GM12875 (cell line): ENCODE data around the gene DNAJC18.

ENCODE experiments used
- H3K4me3 ChIP-seq: one replicate; pipeline ENCODE4 v1.5.1; 2011; ENCODE audit warnings: low read depth, low read length, control low read depth
- TF ChIP-seq, protein P1 (sequence below): IDR thresholded peaks from 2 replicates; pipeline ENCODE4 v1.5.1; 2011; ENCODE audit warnings: low read depth, mild to moderate bottlenecking, control low read depth, inconsistent platforms, low read length, moderate library complexity, borderline replicate concordance; ENCODE audit not compliant: insufficient read depth

DNAJC18 gene

GRCh38 chr5:139475865-139476617, 36.7 kb upstream of the DNAJC18 start:
- no peak overlapping the region for H3K4me3 ChIP-seq
- TF ChIP-seq, protein P1, sequence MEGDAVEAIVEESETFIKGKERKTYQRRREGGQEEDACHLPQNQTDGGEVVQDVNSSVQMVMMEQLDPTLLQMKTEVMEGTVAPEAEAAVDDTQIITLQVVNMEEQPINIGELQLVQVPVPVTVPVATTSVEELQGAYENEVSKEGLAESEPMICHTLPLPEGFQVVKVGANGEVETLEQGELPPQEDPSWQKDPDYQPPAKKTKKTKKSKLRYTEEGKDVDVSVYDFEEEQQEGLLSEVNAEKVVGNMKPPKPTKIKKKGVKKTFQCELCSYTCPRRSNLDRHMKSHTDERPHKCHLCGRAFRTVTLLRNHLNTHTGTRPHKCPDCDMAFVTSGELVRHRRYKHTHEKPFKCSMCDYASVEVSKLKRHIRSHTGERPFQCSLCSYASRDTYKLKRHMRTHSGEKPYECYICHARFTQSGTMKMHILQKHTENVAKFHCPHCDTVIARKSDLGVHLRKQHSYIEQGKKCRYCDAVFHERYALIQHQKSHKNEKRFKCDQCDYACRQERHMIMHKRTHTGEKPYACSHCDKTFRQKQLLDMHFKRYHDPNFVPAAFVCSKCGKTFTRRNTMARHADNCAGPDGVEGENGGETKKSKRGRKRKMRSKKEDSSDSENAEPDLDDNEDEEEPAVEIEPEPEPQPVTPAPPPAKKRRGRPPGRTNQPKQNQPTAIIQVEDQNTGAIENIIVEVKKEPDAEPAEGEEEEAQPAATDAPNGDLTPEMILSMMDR: no peak

DNA sequence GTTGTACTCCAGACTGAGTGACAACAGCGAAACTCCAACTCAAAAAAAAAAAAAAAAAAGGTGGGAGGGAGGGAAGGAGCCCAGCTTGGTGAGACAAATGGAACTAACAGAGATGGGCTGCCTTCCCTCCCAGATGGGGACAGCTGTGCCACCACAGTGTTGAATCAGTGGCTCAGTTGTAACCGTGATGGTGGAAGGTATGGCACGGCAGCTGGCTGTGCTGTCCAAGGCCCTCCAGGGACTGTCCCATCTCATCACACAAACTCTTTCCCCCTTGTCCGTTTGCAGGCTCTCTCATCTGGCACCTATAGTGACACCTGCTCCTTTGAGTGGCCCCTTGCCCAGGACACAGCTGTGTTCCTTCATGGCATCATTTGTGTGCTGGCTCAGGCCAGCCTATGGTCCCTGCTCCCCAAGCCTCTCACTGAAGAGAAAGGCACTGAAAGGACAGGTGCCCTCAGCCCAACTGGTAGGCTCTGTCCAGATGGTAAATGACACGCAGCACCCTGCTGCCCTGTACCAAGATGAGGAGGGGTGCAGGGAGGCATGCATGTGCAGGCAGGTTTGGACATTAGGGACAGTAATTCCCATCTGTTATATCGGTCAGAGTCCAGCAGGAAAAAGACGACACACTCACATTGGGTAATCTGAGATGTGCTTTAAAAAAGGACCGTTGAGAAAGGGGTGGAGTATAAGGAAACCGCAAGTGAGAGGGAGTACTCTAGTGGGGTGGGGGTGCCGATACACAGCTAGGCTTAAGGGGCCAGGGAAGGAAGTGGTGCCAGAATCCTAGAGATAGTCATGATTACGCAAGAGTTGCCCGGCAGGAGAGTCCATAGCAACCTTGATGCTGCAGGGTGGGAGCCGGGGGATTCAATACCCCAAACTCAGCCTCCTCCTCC, 35.8 kb upstream of the DNAJC18 start:
- TF ChIP-seq, protein P1: no peak
- no peak overlapping the region for H3K4me3 ChIP-seq

- TF ChIP-seq, protein P1: no peak
- no peak overlapping the region for H3K4me3 ChIP-seq
Observed at GRCh38 chr5:139473565-139473964, 34.2 kb upstream of the DNAJC18 start.

GRCh38 chr5:139473105-139473504, 33.8 kb upstream of the DNAJC18 start:
- TF ChIP-seq, protein P1: no peak
- H3K4me3 ChIP-seq: no peak overlapping the region

DNA sequence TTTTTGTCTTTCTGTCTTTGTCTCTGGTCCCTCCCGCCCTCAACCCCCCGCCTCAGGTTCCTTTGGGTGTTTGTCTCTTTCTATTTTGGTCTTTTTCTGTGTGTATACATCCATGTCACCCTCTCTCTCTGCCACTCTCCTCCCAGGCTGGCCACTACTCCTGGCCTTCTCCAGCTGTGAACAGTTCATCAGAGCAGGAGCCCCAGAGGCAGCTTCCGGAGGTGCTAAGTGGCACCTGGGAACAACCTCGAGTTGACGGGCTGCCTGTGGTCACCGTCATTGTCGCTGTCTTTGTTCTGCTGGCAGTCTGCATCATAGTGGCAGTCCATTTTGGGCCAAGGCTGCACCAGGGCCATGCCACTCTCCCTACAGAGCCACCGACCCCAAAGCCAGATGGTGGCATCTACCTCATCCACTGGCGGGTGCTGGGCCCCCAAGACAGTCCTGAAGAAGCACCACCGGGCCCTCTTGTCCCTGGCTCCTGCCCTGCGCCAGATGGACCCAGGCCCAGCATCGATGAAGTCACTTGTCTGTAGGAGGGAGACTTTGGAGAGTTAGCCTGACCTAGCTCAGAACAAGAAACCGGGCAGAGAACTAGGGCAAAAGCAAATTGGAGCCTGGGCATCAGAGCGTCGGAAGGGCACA, 33.2 kb upstream of the DNAJC18 start:
- H3K4me3 ChIP-seq: no peak overlapping the region
- TF ChIP-seq, protein P1: no peak

- TF ChIP-seq, protein P1: no peak
- no peak within 1 kb of the TSS for H3K4me3 ChIP-seq
Observed at GRCh38 chr5:139470821-139471300, 31.5 kb upstream of the DNAJC18 start, which contains the start of gene SMIM33. TSS of gene SMIM33 (plus strand) at chr5:139471004. CDS start at chr5:139471122, 118 bp downstream.
